NB4 (cell line): ENCODE data around the gene MRGPRG.

Experiments
- TF ChIP-seq, protein P1 (sequence below): IDR thresholded peaks from one replicate; pipeline ENCODE4 v1.5.1; 2012; ENCODE audit warnings: low read depth, low read length
- TF ChIP-seq, protein P2 (sequence below): IDR thresholded peaks from 2 replicates; pipeline ENCODE4 v1.6.1; 2011; ENCODE audit warnings: low read depth, low read length

DNA sequence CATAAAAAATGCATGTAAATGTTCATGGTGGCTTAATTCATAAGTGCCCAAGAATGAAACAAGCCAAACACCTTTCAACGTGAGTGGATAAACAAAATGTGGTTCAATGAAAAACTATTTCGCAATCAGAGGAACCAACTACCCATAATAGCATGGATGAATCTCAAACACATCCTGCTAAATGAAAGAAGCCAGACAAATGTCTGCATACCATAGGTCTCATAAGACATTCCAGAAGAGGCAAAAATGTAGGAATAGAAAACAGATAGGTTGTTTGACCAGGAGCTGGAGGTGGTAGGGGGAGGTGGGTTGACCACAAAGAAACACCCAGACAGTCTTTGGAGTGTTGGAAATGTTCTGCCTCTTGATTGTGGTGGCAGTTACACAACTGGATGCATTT lies 40.3 kb downstream of the MRGPRG start:
- TF ChIP-seq, protein P1, sequence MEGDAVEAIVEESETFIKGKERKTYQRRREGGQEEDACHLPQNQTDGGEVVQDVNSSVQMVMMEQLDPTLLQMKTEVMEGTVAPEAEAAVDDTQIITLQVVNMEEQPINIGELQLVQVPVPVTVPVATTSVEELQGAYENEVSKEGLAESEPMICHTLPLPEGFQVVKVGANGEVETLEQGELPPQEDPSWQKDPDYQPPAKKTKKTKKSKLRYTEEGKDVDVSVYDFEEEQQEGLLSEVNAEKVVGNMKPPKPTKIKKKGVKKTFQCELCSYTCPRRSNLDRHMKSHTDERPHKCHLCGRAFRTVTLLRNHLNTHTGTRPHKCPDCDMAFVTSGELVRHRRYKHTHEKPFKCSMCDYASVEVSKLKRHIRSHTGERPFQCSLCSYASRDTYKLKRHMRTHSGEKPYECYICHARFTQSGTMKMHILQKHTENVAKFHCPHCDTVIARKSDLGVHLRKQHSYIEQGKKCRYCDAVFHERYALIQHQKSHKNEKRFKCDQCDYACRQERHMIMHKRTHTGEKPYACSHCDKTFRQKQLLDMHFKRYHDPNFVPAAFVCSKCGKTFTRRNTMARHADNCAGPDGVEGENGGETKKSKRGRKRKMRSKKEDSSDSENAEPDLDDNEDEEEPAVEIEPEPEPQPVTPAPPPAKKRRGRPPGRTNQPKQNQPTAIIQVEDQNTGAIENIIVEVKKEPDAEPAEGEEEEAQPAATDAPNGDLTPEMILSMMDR = no peak
- TF ChIP-seq, protein P2, sequence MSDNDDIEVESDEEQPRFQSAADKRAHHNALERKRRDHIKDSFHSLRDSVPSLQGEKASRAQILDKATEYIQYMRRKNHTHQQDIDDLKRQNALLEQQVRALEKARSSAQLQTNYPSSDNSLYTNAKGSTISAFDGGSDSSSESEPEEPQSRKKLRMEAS = no peak
